Activated CD4-positive, alpha-beta T cell treated with anti-CD3 and anti-CD28 coated beads for 4 hours (primary cell): Measurements from ENCODE around the gene MAP2K7.
"Not testable (repeated sequence)": the region's sequence is repeated elsewhere in the genome, so short reads cannot be mapped to it uniquely, and the experiment has no call there.

Experiments used
- DNase-seq, 2 donors: peaks; one replicate each; pipeline ENCODE4 v3.0.0-alpha.2; 2020

The MAP2K7 gene

GRCh38 chr19:7903244-7904073 is at the start of gene MAP2K7:
MAP2K7 (plus strand) TSS chr19:7903877; CDS start chr19:7903945, 68 bp downstream.
- peak; percentile 100 for DNase-seq

DNA sequence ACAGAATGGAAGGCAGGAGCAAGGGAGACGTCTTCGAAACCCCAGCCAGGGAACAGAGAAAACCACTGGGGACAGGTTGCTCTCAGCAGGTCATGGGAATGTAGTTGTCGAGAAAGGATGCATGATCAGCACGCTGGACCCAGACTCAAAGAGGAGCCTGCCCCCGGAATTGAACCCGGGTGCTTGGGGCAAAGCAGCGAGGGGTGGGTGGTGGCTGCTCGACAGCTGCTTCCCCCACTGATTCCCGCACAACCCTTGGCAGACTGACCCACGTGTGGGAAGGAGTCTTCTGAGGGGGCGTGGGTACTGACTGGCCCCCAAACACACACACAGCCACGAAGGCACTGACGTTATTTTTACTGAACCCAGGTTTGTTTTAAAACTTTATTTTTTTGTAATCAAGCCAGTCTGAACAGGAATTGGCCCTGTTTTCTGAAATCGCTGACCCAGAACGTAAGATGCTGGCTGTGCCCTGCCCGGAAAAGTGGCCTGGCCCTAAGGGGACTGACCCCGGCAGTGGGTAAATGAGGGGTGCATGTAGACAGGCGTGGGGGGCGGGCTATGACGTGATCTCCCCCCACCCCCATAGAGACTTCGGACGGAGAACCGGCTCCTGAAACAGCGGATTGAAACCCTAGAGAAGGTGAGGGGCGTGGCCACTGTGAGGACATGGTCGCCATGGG is 48.1 kb upstream of the MAP2K7 start:
- DNase-seq = no peak

- no peak for DNase-seq
These were observed 47.5 kb upstream of the MAP2K7 start for GRCh38 chr19:7856109-7856591.

- DNase-seq = no peak
These were observed 46.7 kb upstream of the MAP2K7 start for GRCh38 chr19:7856679-7857663.

- no peak for DNase-seq
These were observed 46.0 kb upstream of the MAP2K7 start for GRCh38 chr19:7857727-7858108.

DNA sequence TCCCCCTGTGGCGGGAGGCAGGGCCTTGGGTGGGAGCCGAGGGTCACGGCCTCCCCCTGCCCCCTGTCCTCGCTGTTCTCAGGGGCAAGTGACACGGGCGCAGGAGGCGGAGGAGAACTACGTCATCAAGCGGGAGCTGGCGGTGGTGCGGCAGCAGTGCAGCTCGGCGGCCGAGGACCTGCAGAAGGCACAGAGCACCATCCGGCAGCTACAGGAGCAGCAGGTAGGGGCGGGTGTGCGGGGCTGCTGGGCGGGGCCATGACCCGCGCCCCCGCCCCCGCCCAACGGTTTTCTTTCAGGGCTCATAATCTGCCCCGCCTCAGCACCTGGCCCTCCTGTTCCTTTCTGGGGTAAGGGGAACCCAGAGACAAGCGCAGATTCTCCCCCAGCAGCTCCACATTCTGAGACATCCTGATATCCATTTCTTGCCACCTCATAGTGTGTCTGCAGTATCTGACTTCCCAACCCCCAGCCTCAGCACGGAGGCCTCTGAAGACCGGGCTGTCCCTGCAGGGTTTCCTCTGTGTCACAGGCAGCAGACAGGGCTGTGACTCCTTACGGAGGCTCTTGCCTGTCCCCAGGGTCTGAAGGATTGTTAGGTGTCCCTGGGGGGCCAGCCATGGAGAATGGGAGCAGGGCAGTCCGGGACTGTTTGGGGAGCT is 45.4 kb upstream of the MAP2K7 start:
- DNase-seq = no peak

GRCh38 chr19:7859087-7859486 is 44.6 kb upstream of the MAP2K7 start:
- not testable (repeated sequence) for DNase-seq

- no peak for DNase-seq
These were observed 43.6 kb upstream of the MAP2K7 start for GRCh38 chr19:7859831-7860713.

DNA sequence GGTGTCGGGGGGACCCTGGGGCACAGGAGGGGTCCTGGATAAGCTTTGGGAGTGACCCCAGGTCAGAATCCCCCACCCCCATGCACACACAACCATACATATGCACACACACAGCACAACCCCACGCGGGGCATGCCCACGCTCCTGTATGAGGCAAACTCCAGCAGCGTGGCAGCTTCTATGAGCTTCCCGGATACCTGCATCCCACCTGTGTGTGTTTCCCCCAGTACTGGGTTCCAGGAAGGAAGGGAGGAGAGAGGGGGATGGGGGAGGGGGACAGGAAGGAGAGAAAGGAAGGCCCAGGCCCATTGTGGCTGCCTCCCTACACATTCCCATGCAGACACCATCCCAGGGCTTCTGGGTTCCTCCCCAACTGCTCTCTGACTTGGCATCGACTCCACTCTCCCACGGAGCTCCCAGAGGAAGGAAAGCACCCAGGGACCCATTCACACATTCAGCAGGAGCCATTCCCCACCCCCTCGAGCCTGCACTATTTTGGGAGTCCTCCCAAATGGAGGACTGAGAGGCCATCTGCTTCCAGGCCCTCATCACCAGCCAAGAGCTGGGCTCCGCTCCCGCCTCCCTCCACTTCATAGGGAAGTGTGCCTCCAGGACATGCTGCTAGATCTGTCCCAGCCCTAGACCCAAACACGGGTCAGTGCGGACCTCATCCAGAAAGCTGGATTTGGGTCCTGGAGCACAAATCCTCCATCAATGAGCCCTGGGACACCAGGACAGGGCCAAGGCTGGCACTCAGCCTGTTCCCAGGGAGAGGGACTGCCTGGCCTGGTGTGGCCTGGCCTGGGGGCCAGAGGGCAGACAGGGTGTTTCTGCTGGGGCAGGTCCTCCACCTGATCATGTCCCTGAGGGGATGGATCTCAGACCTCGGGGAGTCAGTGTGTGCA is 42.7 kb upstream of the MAP2K7 start:
- DNase-seq = no peak

DNA sequence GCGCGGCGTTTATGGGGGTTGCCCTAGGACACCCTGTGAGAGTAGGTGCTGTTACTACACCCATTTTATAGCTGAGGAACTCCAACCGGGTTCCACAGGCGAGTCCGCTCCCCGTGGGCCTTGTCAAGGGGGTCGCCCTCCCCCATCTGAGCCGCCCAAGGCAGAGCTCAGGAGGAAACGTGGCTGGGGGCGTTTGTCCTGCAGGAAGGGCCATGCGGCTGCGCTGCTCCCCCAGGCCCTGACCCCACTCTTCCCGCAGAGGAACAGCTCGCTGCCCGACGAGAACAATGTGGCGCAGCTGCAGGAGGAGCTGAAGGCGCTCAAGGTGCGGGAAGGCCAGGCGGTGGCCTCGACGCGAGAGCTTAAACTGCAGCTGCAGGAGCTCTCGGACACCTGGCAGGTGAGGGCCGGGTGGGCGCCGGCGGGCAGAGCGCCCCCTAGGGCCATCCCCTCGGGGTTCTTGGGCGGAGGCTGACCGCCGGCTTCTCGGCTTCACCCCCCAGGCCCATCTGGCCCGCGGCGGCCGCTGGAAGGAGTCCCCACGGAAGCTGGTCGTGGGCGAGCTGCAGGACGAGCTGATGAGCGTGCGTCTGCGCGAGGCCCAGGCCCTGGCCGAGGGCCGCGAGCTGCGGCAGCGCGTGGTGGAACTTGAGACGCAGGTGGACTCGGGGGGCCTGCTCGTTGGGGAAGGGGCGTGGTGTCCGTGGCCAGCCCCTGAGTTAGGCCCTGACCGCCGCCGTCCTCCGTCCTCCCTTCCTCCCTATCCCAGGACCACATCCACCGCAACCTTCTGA is 41.9 kb upstream of the MAP2K7 start:
- DNase-seq = no peak

DNA sequence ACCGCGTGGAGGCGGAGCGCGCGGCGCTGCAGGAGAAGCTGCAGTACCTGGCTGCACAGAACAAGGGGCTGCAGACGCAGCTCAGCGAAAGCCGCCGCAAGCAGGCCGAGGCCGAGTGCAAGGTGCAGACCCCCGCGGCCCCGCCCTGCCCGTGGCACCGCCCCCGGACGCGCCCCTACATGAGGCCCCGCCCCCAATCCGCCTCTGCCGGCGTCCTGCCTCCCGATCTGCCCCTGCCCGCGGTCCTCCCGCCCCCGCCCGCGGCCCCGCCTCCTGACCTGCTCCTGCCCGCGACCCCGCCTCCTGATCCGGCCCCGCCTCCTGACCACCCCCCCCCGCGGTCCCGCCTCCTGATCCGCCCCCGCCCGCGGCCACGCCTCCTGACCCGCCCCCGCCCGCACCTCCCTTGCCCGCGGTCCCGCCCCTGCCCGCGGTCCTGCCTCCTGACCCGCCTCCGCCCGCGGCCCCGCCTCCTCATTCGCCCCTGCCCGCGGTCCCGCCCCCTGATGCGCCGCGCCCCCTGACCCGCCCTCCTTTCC is 41.2 kb upstream of the MAP2K7 start:
- peak; percentile 69 to 78 for DNase-seq

- DNase-seq = no peak
These were observed 40.3 kb upstream of the MAP2K7 start for GRCh38 chr19:7863157-7863970.

- DNase-seq = no peak
These were observed 39.5 kb upstream of the MAP2K7 start for GRCh38 chr19:7863971-7864689.

GRCh38 chr19:7864690-7865074 is 39.0 kb upstream of the MAP2K7 start:
- DNase-seq = no peak

GRCh38 chr19:7865262-7865911 is 38.3 kb upstream of the MAP2K7 start:
- DNase-seq = no peak

GRCh38 chr19:7866399-7867091 is 37.1 kb upstream of the MAP2K7 start:
- DNase-seq = no peak
